CD4-positive, alpha-beta memory T cell (primary cell): ENCODE measurements around the gene ARHGAP20. TPM values are rescaled to one million over a fixed set of nuclear protein-coding genes. Genes with fewer than 3 reads are reported as not detected.

Source experiments
- CTCF ChIA-PET: fragments of 350-600 bp; sonication (Branson Sonifier 250); formaldehyde crosslinking; loops from one replicate; lab custom pipeline; 2021; ENCODE audit warnings: inconsistent platforms; ENCODE audit not compliant: partially characterized antibody; lab: Charles Lee
- POLR2A ChIA-PET: fragments of 350-600 bp; sonication (Branson Sonifier 250); formaldehyde crosslinking; loops from one replicate; lab custom pipeline; 2021; ENCODE audit not compliant: partially characterized antibody; lab: Charles Lee
- DNase-seq, 5 donors: peaks; one replicate each; pipeline versions ENCODE4 v3.0.0 to v3.0.0-alpha.2; 2020 to 2022; ENCODE audit warnings: mixed read lengths in 1 of 5
- H3K27ac ChIP-seq: one replicate; pipeline ENCODE4 v1.7.0; 2013; ENCODE audit warnings: low read depth, low read length
- H3K27me3 ChIP-seq: 2 replicates; pipeline ENCODE4 v1.7.0; 2013; ENCODE audit warnings: mild to moderate bottlenecking, low read length, moderate library complexity; ENCODE audit not compliant: insufficient read depth
- H3K36me3 ChIP-seq: 2 replicates; pipeline ENCODE4 v1.7.0; 2013; ENCODE audit warnings: mild to moderate bottlenecking, low read length, moderate library complexity; ENCODE audit not compliant: insufficient read depth
- H3K4me1 ChIP-seq: 2 replicates; pipeline ENCODE4 v1.7.0; 2013; ENCODE audit warnings: mild to moderate bottlenecking, low read length, moderate library complexity; ENCODE audit not compliant: insufficient read depth
- H3K4me3 ChIP-seq, 2 donors: one replicate each; pipeline ENCODE4 v1.7.0; 2013; ENCODE audit warnings: low read length in 2 of 2, mild to moderate bottlenecking in 1 of 2
- H3K9me3 ChIP-seq, 2 donors: one replicate each; pipeline ENCODE4 v1.7.0; 2013; ENCODE audit warnings: low read length in 2 of 2, control low read depth in 1 of 2; ENCODE audit not compliant: control insufficient read depth in 1 of 2
- H3K27ac Mint-ChIP-seq, 7 donors: one replicate each; pipeline ENCODE4 v1.8.0; 2020 to 2021; ENCODE audit warnings: mixed read lengths in 7 of 7, mild to moderate bottlenecking in 6 of 7, inconsistent platforms in 3 of 7, moderate library complexity in 3 of 7
- H3K27me3 Mint-ChIP-seq, 2 donors: one replicate each; pipeline ENCODE4 v1.8.0; 2020 to 2021; ENCODE audit warnings: mixed read lengths in 2 of 2
- H3K36me3 Mint-ChIP-seq, 2 donors: one replicate each; pipeline ENCODE4 v1.8.0; 2020 to 2021; ENCODE audit warnings: mixed read lengths in 2 of 2, inconsistent platforms in 1 of 2, mild to moderate bottlenecking in 1 of 2
- H3K4me1 Mint-ChIP-seq, 4 donors: one replicate each; pipeline ENCODE4 v1.8.0; 2020 to 2021; ENCODE audit warnings: mixed read lengths in 4 of 4, mild to moderate bottlenecking in 1 of 4
- H3K4me3 Mint-ChIP-seq, 8 donors: one replicate each; pipeline ENCODE4 v1.8.0; 2020 to 2021; ENCODE audit warnings: mixed read lengths in 8 of 8, mild to moderate bottlenecking in 7 of 8, moderate library complexity in 6 of 8, inconsistent platforms in 3 of 8
- H3K9me3 Mint-ChIP-seq, 8 donors: one replicate each; pipeline ENCODE4 v1.8.0; 2020 to 2021; ENCODE audit warnings: mixed read lengths in 8 of 8, mild to moderate bottlenecking in 5 of 8, inconsistent platforms in 3 of 8, moderate library complexity in 1 of 8
- intact Hi-C: fragments of 100-400 bp; cut with micrococcal nuclease; formaldehyde crosslinking; loops from one replicate; pipeline ENCODE4 v1.15.1; 2023
- polyA plus RNA-seq, 2 donors: library from polyadenylated mRNA; unstranded; fragments of 300-500 nt; fragmentation: Illumina TruSeq; gene quantifications; one replicate each; pipeline ENCODE4 v1.2.3, GENCODE V29; 2021
- total RNA-seq, 2 experiments: library from RNA; stranded (reverse); gene quantifications; one replicate each; pipeline ENCODE4 v1.2.3, GENCODE V29; 2021

Gene ARHGAP20
- total and polyA plus RNA-seq, 4 experiments from 2014 or later: 0.04 to 0.17 (median 0.09) TPM; not detected in 1

- ChIA-PET POLR2A (no interaction called here), CTCF (no interaction called here)
- Histone ChIP-seq H3K4me3 (no peak overlapping the region), H3K9me3 (no peaks in the 10 kb centered on the region), H3K27me3 (no peaks in the 10 kb centered on the region), H3K27ac (no peak overlapping the region), H3K36me3 (no peaks in the 10 kb centered on the region), H3K4me1 (no peaks in the 10 kb centered on the region)
- Mint-ChIP-seq H3K27ac (no peak overlapping the region), H3K36me3 (no peaks in the 10 kb centered on the region), H3K9me3 (no peaks in the 10 kb centered on the region), H3K4me3 (no peak overlapping the region), H3K4me1 (no peaks in the 10 kb centered on the region), H3K27me3 (peaks cover 4 to 8% of the 10 kb centered on the region in 2 donors)
- DNase-seq: no peak
- intact Hi-C loops: no loop called here
These were observed 22.6 kb upstream of the ARHGAP20 start for GRCh38 chr11:110734790-110735189.

DNA sequence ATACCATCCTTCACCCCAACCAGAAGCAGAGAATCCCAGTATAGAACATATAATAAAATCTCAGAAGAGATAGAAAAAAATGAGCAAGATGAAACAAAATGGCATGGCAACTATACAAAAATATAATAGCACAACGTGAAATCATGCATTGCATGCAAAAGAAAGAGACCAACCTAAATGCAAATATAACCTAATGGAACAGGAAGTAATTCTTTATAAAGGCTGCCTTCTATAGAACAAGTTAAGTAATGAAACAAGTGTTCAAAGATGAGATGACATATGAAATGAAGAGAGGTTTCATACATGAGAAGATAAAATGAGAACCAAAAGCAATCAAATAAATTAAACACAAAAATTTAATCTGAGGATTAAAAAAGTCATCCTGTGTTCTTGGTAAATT lies 18.5 kb upstream of the ARHGAP20 start:
- no peak overlapping the region for H3K4me3 Mint-ChIP-seq
- no peak overlapping the region for H3K27ac ChIP-seq
- peaks cover 2 to 19% of the 10 kb centered on the region in 2 donors for H3K27me3 Mint-ChIP-seq

GRCh38 chr11:110728883-110729282 lies 16.6 kb upstream of the ARHGAP20 start:
- CTCF ChIA-PET: no interaction called here
- no peak overlapping the region for H3K27ac Mint-ChIP-seq

More for the DNA sequence above, 18.5 kb upstream of the ARHGAP20 start:
- Histone ChIP-seq H3K9me3 (no peaks in the 10 kb centered on the region), H3K27me3 (no peaks in the 10 kb centered on the region), H3K36me3 (no peaks in the 10 kb centered on the region), H3K4me1 (no peaks in the 10 kb centered on the region), H3K4me3 (no peak overlapping the region)
- Mint-ChIP-seq H3K36me3 (no peaks in the 10 kb centered on the region), H3K27ac (no peak overlapping the region), H3K4me1 (no peaks in the 10 kb centered on the region), H3K9me3 (peaks cover 0 to 5% (median under 1%) of the 10 kb centered on the region in 8 donors)
- intact Hi-C loops: no loop called here
- ChIA-PET CTCF (no interaction called here), POLR2A (no interaction called here)
- no peak for DNase-seq

GRCh38 chr11:110728476-110728875 lies 16.2 kb upstream of the ARHGAP20 start:
- H3K9me3 ChIP-seq: no peaks in the 10 kb centered on the region
- CTCF ChIA-PET: no interaction called here

More at GRCh38 chr11:110728883-110729282, 16.6 kb upstream of the ARHGAP20 start:
- no peaks in the 10 kb centered on the region for H3K36me3 Mint-ChIP-seq
- no peak overlapping the region for H3K4me3 ChIP-seq
- H3K9me3 ChIP-seq: no peaks in the 10 kb centered on the region
- no peaks in the 10 kb centered on the region for H3K27me3 ChIP-seq
- DNase-seq: no peak
- H3K4me3 Mint-ChIP-seq: no peak overlapping the region
- POLR2A ChIA-PET: no interaction called here
- no peaks in the 10 kb centered on the region for H3K36me3 ChIP-seq
- peaks cover 3 to 16% of the 10 kb centered on the region in 2 donors for H3K27me3 Mint-ChIP-seq
- no peaks in the 10 kb centered on the region for H3K4me1 ChIP-seq
- H3K9me3 Mint-ChIP-seq: peaks cover 0 to 5% (median under 1%) of the 10 kb centered on the region in 8 donors
- intact Hi-C loops: no loop called here
- no peak overlapping the region for H3K27ac ChIP-seq
- H3K4me1 Mint-ChIP-seq: no peaks in the 10 kb centered on the region

GRCh38 chr11:110724358-110724757 lies 12.1 kb upstream of the ARHGAP20 start:
- Mint-ChIP-seq H3K36me3 (no peaks in the 10 kb centered on the region), H3K27me3 (peaks cover 3 to 14% of the 10 kb centered on the region in 2 donors), H3K4me1 (no peaks in the 10 kb centered on the region), H3K9me3 (peaks cover 0 to 5% (median under 1%) of the 10 kb centered on the region in 8 donors), H3K4me3 (no peak overlapping the region), H3K27ac (no peak overlapping the region)
- DNase-seq: no peak
- intact Hi-C loops: no loop called here
- Histone ChIP-seq H3K4me1 (no peaks in the 10 kb centered on the region), H3K36me3 (no peaks in the 10 kb centered on the region), H3K27ac (no peak overlapping the region), H3K4me3 (no peak overlapping the region), H3K27me3 (no peaks in the 10 kb centered on the region), H3K9me3 (no peaks in the 10 kb centered on the region)
- POLR2A ChIA-PET: no interaction called here
- CTCF ChIA-PET: no interaction called here

More at GRCh38 chr11:110728476-110728875, 16.2 kb upstream of the ARHGAP20 start:
- POLR2A ChIA-PET: no interaction called here
- H3K4me1 Mint-ChIP-seq: no peaks in the 10 kb centered on the region
- H3K4me1 ChIP-seq: no peaks in the 10 kb centered on the region
- peaks cover 3 to 16% of the 10 kb centered on the region in 2 donors for H3K27me3 Mint-ChIP-seq
- H3K36me3 Mint-ChIP-seq: no peaks in the 10 kb centered on the region
- H3K4me3 ChIP-seq: no peak overlapping the region
- peaks cover 0 to 5% (median under 1%) of the 10 kb centered on the region in 8 donors for H3K9me3 Mint-ChIP-seq
- no peak for DNase-seq
- no peaks in the 10 kb centered on the region for H3K36me3 ChIP-seq
- H3K27ac Mint-ChIP-seq: no peak overlapping the region
- no peak overlapping the region for H3K4me3 Mint-ChIP-seq
- H3K27ac ChIP-seq: no peak overlapping the region
- no peaks in the 10 kb centered on the region for H3K27me3 ChIP-seq
- intact Hi-C loops: no loop called here

DNA sequence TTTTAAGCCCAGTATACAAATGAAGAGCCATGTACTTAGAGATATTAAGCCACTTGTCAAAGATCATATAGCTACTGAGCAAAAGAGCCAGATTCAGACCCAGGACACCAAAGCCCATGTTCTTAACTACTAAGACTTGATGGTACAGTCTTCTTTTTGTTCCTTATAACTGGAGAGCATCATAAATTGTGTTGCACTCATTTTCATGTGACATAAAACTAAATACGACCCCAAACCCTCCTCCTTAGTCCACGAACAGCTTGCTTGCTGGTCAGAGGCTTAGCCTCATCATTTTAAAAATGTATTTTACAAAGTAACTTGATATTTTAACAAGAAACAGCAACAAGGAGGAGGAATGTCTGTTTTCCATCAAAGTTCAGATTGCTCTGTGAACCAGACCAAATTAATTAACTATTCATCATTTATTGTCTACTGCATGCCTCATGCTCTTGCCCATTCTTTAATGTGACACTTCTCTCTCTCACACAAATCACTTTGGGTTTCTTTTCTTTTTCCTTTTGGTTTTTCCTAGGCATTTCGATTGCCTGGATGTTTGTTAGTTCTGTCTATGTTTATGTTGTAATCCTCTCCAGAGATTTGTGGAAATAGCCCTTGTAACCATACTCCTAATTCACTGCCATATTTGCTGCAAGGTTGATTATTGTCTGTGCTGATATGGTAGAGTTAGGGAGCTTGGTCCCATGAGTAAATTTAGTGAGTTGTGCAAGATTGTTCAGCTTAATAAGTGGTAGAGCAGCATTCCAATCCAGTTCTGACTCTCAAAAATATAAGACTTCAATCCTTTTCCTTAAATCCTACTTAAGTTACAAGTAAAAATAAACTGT lies 8.4 kb upstream of the ARHGAP20 start:
- CTCF ChIA-PET: no interaction called here
- no peaks in the 10 kb centered on the region for H3K36me3 ChIP-seq
- H3K27ac ChIP-seq: no peak overlapping the region
- no peaks in the 10 kb centered on the region for H3K4me1 ChIP-seq
- no peaks in the 10 kb centered on the region for H3K36me3 Mint-ChIP-seq
- no peaks in the 10 kb centered on the region for H3K4me1 Mint-ChIP-seq
- no peaks in the 10 kb centered on the region for H3K9me3 ChIP-seq
- H3K27ac Mint-ChIP-seq: no peak overlapping the region
- H3K4me3 ChIP-seq: no peak overlapping the region
- no peak for DNase-seq
- POLR2A ChIA-PET: no interaction called here
- H3K27me3 Mint-ChIP-seq: peaks cover 2 to 5% of the 10 kb centered on the region in 2 donors
- intact Hi-C loops: no loop called here
- H3K9me3 Mint-ChIP-seq: no peaks in the 10 kb centered on the region
- H3K27me3 ChIP-seq: peaks cover 6% of the 10 kb centered on the region
- no peak overlapping the region for H3K4me3 Mint-ChIP-seq

GRCh38 chr11:110716361-110716760 lies 4.1 kb upstream of the ARHGAP20 start:
- Mint-ChIP-seq H3K27me3 (peaks cover 12 to 18% of the 10 kb centered on the region in 2 donors), H3K27ac (no peak overlapping the region), H3K9me3 (peaks cover 0 to 2% (median 0%) of the 10 kb centered on the region in 8 donors), H3K4me1 (peaks cover 0 to 10% (median 6%) of the 10 kb centered on the region in 4 donors), H3K4me3 (no peak overlapping the region), H3K36me3 (no peaks in the 10 kb centered on the region)
- no peak overlapping the region for H3K4me3 ChIP-seq
- peaks cover 11% of the 10 kb centered on the region for H3K27me3 ChIP-seq
- H3K4me1 ChIP-seq: peaks cover 7% of the 10 kb centered on the region
- H3K36me3 ChIP-seq: no peaks in the 10 kb centered on the region
- intact Hi-C loops: no loop called here
- CTCF ChIA-PET: interaction anchor here (1.2 kb wide), 1 partner anchor 12 kb away, joined by 3 read pairs; no protein-coding TSS in a partner anchor
- no peak overlapping the region for H3K27ac ChIP-seq
- H3K9me3 ChIP-seq: no peaks in the 10 kb centered on the region
- POLR2A ChIA-PET: no interaction called here
- no peak for DNase-seq
